ENCODE measurements around the gene PLXNA4.

DNA sequence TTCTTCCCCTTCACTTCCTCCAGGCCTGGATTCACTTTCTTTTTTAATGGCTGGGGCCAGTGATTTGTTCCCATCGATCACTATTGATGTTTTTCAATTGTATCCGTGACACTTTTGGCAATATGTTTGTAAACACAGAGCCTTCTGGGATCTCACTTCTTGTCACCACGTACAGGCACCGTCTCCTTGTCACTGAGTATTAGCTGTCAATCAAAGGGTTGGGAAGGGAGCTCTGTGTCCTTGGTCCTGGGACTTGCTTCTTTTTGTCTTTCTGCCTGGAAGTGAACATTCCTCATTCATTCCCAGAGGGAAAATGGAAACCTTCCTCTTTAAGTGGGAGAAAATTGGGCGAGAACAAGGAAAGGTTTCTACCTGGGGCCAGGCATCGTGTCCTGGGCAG is 157.4 kb downstream of the PLXNA4 start:
- no peak for TF ChIP-seq POLR2A (IDR thresholded peaks at IDR 0.05; ENCODE audit: low read depth, low read length)
- TF ChIP-seq PAX5 (IDR thresholded peaks at IDR 0.05; ENCODE audit: insufficient read depth, low read length, severe bottlenecking) = no peak
- TF ChIP-seq POLR2AphosphoS5 (IDR thresholded peaks at IDR 0.05; ENCODE audit: low read depth, low read length) = no peak
- TF ChIP-seq TAF1 (IDR thresholded peaks at IDR 0.05; ENCODE audit: low read depth, low read length) = no peak
- TF ChIP-seq POU2F2 (IDR thresholded peaks at IDR 0.05; ENCODE audit: low read depth, low read length) = no peak
- no peak for TF ChIP-seq SPI1 (IDR thresholded peaks at IDR 0.05; ENCODE audit: low read depth, low read length)
